COLO668 (cell line): ENCODE results near the gene AHCYL2.
"Not testable (repeated sequence)": the region's sequence is repeated elsewhere in the genome, so short reads cannot be mapped to it uniquely, and the experiment has no call there.

Source experiments
- DNase-seq: peaks from one replicate; lab custom pipeline; 2025; ENCODE audit not compliant: unreplicated experiment; lab: John Stamatoyannopoulos, UW

The AHCYL2 gene

DNA sequence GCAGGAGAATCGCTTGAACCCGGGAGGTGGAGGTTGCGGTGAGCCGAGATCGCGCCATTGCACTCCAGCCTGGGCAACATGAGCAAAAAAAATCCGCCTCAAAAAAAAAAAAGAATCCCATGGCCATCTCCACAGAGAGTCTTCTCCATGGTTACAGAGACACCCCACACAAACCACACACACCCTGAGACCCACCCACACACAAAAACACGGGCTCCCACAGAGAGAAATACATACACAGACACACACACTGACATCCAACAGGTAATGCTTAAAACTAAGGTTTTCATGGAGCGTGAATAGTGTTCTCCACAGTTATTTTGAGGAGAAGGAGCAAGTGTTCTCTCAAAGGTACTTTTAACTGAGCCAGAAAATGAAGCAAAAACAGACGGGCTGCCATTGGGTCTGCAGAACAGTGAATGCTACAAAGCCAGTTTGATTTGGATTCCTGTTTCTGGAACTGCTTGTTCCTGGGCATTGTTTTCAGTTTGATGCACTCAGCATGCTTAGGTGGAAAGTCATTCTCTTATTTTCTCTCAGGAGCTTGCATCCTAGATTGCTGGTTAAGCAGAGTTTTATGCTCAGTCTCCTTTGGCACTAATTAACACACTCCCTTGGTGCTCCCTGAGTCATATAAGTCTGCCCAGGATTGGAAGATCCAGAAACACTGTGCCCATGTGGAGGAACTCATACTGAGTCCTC lies 15.4 kb downstream of the AHCYL2 start:
- no peak for DNase-seq

DNA sequence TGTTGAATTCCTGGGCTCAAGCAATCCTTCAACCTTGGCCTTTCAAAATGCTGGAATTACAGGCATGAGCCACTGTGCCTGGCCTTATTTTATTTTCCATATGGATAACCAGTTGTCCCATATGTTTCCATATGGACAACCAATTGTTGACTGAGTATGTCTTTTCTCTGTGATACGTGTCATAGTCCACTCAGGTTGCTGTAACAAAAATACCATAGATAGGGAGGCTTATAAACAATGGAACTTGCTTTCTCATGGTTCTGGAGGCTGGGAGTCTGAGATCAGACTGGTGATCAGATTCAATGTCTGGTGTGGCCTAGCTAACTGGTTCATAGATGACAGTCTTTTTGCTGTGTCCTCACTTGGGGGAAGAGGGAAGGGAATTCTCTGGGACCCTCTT lies 19.4 kb downstream of the AHCYL2 start:
- no peak for DNase-seq

DNA sequence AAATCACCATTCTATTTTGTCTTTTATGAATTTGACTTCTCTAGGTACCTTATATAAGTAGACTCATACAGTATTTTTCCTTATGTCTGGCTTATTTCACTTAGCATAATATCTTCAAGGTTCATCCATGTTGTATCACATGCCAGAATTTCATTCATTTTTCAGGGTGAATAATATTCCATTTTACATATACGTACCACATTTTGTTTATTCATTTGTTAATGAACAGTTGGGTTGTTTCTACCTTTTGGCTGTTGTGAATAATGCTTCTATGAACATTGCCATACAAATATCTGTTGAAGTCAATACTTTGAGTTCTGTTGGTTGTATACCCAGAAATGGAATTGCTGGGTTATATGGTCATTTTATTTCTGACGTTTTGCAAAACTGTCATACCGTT lies 20.7 kb downstream of the AHCYL2 start:
- DNase-seq, result no peak

DNA sequence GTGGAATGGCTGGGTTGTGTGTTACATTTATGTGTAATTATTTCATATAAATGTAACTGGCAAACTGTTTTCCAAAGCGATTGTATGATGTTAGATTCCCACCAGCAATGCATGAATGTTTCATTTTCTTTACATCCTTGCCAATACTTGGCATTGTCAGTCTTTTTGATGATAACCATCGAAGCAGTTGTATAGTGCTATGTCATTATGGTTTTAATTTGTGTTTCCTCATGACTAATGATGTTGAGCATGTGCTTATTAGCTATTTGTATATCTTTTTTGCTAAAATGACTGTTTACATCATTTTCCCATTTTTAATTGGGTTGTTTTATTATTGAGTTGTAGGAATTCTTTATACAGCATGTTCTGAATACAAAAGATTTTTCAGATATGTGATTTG lies 22.3 kb downstream of the AHCYL2 start:
- no peak for DNase-seq

DNA sequence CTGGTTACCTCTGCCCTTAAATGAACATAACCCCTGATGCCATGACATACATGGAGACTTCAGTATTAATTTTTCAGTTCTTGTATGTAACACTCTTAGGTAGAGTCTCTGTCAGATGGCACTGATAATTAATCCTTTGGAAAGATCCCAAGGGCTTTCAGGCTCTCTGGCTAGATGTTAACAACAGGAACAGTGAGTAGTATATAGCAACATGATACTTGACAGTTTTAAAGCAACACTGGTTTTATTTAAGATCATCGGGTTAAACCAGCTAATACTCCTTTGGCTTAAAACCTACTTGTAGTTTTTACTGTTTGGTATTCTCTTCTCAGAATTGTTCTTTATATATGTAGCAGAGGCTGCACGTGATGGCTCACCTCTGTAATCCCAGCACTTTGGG lies 27.3 kb downstream of the AHCYL2 start:
- no peak for DNase-seq

DNA sequence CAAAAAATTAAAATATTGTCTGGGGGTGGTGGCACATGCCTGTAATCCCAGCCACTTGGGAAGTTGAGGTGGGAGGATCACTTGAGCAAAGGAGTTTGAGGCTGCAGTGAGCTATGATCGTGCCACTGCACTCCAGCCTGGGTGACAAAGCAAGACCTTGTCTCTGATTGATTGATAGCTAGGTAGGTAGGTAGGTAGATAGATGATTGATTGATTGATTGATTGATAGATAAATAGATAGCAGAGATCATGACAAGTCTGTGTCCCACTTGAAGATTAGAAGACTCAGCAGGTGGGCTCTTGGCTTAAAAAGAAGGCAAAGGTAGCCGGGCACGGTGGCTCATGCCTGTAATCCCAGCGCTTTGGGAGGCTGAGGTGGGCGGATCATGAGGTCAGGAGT lies 27.8 kb downstream of the AHCYL2 start:
- DNase-seq, result not testable (repeated sequence)

DNA sequence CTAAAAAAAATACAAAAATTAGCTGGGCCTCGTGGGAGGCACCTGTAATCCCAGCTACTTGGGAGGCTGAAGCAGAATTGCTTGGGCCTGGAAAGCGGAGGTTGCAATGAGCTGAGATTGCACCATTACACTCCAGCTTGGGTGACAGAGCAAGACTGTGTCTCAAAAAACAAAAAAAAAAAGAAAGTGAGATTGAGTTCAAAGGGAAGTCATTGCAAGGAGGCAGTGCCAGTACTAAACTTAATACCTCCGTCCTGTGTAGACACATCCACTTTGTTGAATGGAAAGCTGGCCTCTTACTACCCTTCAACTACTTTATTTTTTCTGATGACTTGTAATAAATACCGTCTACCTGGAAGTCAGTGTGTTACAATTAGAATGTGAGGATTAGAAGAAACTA lies 31.0 kb downstream of the AHCYL2 start:
- no peak for DNase-seq

DNA sequence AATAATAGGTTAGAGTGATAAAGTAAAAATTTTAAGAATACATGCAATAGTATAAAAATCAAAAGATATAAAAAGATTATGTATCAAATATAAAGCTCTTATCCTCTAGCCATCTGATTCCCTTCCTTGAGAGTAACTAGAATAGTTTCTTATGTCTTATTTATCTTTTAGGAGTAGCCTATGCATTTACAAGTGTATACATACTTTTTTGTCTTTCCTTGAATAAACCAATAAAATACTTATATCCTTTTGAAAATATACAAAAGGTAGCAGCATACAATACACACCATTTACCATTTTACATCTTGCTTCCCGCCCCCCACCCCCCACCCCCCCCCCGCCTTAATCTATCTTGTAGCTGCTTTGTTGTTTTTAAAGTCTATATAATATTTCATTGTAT lies 31.4 kb downstream of the AHCYL2 start:
- no peak for DNase-seq

DNA sequence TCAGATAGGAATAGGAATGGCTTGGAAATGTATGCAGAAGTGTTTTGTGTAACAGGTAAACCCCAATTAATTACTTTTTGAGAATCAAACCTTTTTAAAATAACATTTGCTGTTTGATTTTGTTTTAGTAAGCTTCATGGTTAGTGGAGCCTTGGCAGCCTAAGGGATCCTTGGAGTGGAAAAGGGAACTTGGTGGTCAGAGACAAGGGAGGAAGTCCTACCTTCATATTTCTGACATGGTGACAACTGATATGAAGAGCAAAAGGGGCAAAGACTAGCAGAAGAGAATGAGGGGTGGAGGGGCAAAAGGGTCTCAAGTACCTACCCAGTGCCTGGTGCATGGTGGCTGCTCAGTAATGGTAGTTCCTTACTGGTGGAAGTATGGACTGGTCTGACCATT lies 32.3 kb downstream of the AHCYL2 start:
- DNase-seq, result no peak

DNA sequence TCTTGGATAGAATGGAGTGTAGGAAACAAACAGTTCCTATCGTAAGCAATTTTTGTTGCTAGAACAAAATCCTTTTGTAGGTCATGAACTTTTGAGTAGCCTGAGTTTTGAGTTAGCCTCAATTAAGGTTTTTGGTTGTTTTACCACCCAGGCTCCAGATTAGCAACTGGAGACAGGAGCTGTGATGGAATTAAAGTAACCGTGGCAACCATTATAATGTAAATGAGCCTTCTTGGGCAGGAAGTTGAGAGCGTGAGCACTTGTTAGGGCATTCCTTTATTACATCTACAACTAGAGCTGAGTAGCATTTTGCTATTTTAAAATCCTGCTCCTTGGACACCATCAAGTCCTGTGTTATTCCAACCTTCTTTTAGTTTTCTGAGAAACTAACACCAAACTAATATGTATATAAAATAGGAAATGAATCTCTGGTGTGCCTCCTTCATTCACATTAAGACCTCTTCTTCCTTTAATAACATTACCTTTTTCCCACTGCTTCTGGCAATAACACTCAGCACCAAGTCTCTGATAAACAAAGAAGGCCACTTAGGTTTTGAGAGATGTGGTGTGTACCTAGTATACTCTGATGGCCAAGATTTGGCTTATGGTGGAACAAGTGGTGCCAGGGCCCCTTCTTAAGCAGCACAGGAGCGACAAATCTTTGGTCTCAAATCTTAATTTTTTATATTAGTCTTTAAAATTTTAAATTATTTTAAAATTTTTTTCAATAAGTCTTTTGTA lies 34.0 kb downstream of the AHCYL2 start:
- no peak for DNase-seq

DNA sequence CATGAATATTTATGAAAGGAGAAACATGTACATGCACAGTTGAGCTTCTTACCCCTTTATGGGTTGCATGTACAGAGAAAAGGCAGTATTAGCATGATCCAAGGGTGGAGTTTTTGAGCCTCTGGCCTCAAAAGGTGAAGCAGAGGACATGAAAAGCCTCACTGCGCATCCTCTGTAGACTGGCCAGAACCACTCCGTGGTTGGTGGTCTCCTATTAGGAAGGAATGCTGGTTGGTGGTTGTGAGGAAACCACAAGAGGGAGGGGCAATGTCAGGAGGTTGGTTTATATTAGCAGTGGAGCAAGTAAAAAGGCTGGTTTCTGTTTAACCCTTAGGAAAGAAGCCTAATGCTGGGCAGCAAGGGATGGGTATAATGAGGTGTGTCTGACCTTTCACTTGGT lies 37.5 kb downstream of the AHCYL2 start:
- no peak for DNase-seq

DNA sequence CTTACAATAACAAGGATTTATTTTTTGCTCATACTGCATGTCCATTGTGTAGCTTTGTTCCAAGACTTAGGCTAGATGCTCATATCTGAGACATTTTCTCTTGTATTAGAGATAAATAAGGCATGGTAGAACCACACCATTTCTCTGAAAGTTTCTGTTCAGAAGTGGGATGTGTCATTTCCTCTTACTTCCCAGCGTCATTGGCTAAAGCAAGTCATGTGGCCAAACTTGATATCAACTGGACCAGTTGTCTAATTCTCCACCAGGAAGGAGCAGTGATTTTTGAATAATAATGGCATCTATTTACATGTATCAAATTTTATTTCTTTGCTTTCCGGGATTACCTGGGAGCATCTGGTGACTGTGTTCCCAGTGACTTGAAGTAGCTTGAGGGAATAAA lies 38.3 kb downstream of the AHCYL2 start:
- DNase-seq, result no peak

DNA sequence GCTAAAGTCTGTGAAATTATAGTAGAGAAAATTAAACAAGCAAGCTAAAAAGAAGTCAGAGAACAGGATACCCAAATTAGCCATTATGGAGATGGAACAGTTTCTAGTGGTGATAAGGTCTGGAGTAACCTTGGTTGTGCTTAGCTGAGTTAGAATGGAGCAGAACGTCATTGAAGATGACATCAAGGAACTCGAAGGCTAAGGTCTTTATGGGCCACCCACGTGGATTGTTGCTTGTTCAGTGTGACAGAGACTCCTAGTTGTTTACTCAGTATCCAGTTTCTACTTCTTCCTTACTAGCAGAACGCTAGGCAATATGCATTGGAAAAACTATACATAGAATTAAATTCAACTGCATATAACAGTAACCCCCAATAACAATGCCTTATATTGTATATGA lies 39.7 kb downstream of the AHCYL2 start:
- no peak for DNase-seq

DNA sequence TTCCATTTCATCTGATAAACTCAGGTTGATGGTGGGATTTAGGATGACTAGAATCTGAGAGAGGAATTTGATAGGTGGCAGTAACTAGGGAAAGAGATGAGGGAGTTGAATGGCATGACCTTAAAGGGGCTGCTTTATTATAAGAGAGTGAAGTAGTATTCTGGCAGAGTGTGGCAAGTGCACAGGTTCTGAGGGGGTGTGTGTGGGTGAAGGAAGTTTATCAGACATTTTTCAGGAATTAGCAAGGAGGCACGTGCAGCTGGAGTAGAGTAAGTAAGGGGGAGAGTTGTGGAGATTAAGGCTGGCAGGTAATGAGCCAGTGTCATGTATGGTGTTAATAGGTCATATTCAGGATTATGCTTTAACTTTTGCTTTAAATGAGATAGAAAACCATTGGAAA lies 40.5 kb downstream of the AHCYL2 start:
- DNase-seq, result no peak

DNA sequence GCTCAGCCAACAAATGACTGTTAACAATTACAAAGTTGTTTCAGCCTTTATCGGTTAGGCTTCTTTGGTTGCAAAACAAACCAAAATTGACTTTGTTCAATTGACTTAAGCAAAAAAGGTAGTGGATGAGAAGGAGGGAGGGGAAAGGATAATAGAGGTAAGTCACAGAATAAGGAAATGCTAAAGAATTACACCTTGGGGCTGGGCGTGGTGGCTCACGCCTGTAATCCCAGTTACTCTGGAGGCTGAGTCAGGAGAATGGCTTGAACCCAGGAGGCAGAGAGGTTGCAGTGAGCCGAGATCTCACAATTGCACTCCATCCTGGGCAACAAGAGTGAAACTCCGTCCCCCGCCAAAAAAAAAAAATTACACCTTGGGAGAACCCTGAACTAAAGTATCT lies 41.4 kb downstream of the AHCYL2 start:
- no peak for DNase-seq

DNA sequence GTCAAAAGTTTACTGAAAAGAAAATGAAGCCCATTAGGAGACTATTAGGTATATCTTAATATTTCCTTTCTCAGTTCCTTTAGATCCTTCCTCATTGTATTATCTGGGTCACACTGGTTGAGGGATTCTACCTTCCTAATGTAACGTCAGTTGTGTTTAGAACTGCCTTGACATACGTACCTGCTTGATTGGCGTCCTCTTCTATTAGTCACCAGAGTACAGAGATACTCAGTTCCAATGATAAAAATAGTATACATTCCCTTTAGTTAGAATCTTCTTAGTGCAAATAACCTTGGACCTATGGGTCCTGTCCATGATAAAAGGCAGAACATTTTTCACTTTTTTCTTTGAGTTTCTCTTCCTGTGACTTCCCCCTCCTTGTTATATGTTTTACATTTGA lies 45.2 kb downstream of the AHCYL2 start:
- no peak for DNase-seq

DNA sequence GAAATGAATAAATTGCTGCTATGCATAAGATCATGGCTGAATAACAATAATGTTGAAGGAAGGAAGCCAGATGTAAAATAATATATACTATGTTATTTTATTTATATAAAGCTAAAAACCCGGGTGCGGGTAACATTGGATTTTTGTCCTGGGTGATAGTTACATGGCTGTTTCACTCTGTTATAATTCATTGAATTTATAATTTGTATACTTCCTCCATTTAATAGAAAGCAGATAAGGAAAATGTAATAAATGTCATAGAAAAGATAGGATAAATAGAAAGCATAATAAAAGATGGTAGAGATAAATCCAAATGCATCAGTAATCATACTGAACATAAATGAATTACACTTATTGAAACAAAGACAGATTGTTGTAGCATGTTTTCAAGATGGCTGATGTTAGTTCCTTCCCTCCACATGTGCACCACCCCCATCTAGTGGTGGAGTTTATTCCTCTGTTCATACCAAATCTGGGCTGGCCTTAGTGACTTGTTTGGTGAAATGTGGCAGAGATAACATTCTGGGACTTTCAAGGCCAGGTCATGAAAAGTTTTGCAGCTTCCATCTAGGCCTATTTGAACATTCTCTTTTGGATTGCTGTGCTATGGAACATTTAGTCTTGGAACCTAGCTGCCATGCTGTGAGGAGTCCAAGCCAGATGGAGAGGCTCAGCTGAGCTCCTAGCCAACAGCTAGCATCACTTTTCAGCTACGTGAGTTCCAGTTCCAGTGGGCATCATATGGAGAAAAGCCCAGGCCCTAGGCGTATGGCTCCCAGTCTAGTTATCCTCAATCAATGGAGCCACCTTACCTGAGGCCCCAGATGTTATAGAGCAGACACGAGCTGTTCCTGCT lies 46.9 kb downstream of the AHCYL2 start:
- DNase-seq, result no peak

DNA sequence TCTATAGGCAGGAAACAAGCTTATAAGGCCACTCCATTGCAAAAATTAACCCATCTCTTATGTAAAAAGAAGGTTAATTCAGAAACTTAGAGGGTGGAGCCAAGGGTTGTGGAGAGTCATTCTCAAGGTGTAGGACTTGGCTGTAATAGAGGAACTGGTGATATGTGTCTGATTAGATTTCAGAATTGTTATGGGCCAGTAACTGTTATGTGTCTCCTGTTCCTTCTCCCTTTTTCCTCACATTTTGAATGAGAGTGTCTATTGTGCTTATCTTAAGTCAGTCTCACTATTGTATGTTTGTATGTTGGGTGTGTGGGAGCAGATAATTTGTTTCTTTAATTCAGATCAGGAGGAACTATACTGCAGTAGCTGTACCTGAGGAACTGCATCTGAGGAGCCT lies 49.1 kb downstream of the AHCYL2 start:
- no peak for DNase-seq

DNA sequence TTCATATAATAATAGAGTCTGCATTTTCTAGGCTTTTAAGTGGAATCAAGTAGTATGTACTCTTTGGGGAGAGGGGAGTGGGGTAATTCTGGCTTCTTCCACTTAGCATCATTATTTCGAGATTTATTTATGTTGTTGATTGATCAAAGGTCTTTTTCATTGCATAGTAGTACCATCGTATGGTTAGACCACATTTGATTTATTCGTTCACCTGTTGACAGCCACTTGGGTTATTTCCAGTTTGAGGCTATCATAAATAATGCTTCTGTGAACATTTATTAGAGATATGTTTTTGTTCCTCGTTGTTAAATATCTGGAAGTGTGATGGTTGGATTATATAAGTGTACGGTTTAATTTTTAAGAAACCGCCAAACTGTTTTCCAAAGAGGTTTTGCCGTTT lies 52.8 kb downstream of the AHCYL2 start:
- no peak for DNase-seq

DNA sequence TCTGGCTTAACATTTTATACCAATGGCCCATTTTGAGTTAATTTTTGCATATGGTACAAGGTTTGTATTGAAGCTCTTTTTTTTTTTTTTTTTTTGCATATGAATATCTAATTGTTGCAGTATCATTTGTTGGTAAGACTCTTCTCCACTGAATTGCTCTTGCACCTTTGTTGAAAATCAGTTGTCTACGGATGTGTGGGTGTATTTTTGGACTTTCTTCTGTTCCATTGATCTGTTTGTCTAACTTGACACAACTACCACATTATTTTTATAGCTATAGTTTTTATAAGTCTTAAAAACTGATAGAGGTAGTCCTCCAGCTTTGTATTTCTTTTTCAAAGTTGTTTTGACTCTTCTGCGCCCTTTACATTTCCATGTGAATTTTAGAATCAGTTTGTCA lies 53.9 kb downstream of the AHCYL2 start:
- DNase-seq, result no peak

DNA sequence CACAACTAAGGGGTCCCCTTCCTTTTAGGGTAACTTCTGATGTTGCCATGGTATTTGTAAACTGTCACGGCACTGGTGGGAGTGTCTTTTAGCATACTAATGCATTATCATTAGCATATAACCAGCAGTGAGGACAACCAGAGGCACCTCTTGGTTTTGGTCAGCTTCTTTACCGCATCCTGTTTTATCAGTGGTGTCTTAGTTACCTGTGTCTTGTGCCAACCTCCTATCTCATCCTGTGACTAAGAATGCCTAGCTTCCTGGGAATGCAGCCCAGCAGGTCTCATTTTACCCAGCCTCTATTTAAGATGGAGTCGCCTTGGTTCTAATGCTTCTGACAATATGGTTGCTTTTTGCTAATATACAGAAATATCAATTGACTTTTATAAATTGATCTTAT lies 54.9 kb downstream of the AHCYL2 start:
- no peak for DNase-seq

DNA sequence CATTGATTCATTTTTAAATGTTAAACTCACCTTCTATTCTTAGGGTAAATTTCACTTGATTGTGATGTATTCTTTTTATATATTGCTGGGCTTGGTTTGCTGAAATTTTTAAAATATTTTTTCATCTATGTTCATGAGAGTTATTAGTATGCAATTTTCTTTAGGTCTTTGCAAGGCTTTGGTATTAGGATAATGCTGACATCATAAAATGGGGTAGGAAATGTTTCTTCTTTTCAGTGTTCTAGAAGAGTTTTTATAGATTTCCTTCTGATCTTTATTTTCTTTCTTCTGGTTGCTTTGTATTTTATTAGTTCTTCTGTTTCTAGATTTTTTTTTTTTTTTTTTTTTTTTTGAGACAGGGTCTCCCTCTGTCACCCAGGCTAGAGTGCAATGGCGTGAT lies 56.3 kb downstream of the AHCYL2 start:
- no peak for DNase-seq
